ENCODE results near the gene CATSPERD. TPM values are rescaled to one million over a fixed set of nuclear protein-coding genes. Genes with fewer than 3 reads are reported as not detected.

Gene CATSPERD
- total and polyA plus RNA-seq, 9 of the 15 experiments (the other 6 are each of a cell fraction or from before 2014, with no cell fraction given) = not detected

GRCh38 chr19:5706876-5707573, 13.4 kb upstream of the CATSPERD start (continued):
- TF ChIP-seq GTF3C2 (IDR thresholded peaks at IDR 0.05; ENCODE audit: borderline replicate concordance, extremely low read depth, insufficient read length) (no peak), ESRRA (IDR thresholded peaks at IDR 0.05; ENCODE audit: borderline replicate concordance, low read depth) (no peak), KAT7 (CRISPR knock-in tag; IDR thresholded peaks at IDR 0.05; ENCODE audit: borderline replicate concordance) (no peak), ZC3H4 (CRISPR knock-in tag; IDR thresholded peaks at IDR 0.05; ENCODE audit: borderline replicate concordance) (0 out of 2 replicates have a peak, but pooled peaks have one; percentile 40), BCOR (IDR thresholded peaks at IDR 0.05) (no peak), U2AF2 (optimal IDR thresholded peaks at IDR 0.05; ENCODE audit: low read depth, low read length) (no peak), MCM3 (IDR thresholded peaks at IDR 0.05) (no peak), RHOXF2B (CRISPR knock-in tag; conservative IDR thresholded peaks at IDR 0.05) (no peak), IRF2 (CRISPR knock-in tag; IDR thresholded peaks at IDR 0.05) (no peak), CBX8 (IDR thresholded peaks at IDR 0.05; ENCODE audit: borderline replicate concordance, extremely low read depth, low read depth, low read length, poor library complexity, severe bottlenecking) (no peak), U2AF1 (optimal IDR thresholded peaks at IDR 0.05; ENCODE audit: low read depth, low read length) (no peak), NCOR1 (IDR thresholded peaks at IDR 0.05) (no peak), POLR2A (conservative IDR thresholded peaks at IDR 0.05) (peak; percentile 41), ARID2 (IDR thresholded peaks at IDR 0.05) (no peak), LARP7 (IDR thresholded peaks at IDR 0.05) (no peak), EP300 (IDR thresholded peaks at IDR 0.05; ENCODE audit: low read length) (no peak), CBX3 (IDR thresholded peaks at IDR 0.05; ENCODE audit: borderline replicate concordance in 1 of 2, low read length in 2 of 2) (no peak)
- TF ChIP-seq, protein P1, sequence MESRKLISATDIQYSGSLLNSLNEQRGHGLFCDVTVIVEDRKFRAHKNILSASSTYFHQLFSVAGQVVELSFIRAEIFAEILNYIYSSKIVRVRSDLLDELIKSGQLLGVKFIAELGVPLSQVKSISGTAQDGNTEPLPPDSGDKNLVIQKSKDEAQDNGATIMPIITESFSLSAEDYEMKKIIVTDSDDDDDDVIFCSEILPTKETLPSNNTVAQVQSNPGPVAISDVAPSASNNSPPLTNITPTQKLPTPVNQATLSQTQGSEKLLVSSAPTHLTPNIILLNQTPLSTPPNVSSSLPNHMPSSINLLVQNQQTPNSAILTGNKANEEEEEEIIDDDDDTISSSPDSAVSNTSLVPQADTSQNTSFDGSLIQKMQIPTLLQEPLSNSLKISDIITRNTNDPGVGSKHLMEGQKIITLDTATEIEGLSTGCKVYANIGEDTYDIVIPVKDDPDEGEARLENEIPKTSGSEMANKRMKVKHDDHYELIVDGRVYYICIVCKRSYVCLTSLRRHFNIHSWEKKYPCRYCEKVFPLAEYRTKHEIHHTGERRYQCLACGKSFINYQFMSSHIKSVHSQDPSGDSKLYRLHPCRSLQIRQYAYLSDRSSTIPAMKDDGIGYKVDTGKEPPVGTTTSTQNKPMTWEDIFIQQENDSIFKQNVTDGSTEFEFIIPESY (CRISPR knock-in tag; IDR thresholded peaks at IDR 0.05) = peak; percentile 35; the same call in 1 of the 2 replicates

All from K562 (cell line).